ENCODE data around the gene GDPGP1. TPM values are rescaled to one million over a fixed set of nuclear protein-coding genes. Genes with fewer than 3 reads are reported as not detected.
"Not testable (repeated sequence)": the region's sequence is repeated elsewhere in the genome, so short reads cannot be mapped to it uniquely, and the experiment has no call there.

The GDPGP1 gene
- total RNA-seq, 1 experiment from 2014 or later = 15.4 TPM

DNA sequence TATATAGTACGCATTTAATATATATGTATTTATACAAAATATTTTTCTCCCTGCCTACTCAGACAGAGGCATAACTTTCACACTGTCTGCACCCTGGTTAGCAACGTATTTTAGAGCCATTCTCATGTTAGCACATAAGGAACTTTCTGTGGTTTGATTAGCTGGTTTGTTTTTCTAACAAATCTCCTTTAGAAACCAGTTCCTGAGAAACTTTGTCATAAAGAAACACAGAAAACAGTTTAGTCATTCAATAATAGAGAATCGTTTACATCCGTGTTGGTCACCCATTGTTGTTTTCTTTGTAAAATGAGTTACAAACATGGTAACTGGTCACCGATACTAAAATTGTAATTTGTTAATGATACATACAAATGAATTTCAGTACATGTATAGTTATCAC lies 25.5 kb downstream of the GDPGP1 start:
- Histone ChIP-seq H3K9me2 (ENCODE audit: insufficient read depth) (no peaks in the 10 kb centered on the region), H3K9ac (ENCODE audit: low read length) (no peak overlapping the region), H3K9me3 (ENCODE audit: control insufficient read depth in 1 of 2, insufficient read depth in 1 of 2, low read depth in 1 of 2, low read length in 2 of 2) (no peaks in the 10 kb centered on the region), H4K20me1 (ENCODE audit: insufficient read depth) (no peaks in the 10 kb centered on the region), H3K4me3 (replicated peaks in 1 of 2; ENCODE audit: low read depth in 1 of 2, low read length in 2 of 2) (no peak overlapping the region), H3K27me3 (ENCODE audit: insufficient read depth, low read length) (no peaks in the 10 kb centered on the region), H3K4me1 (ENCODE audit: control insufficient read depth in 1 of 2, insufficient read depth in 2 of 2, low read length in 2 of 2) (peaks cover 7 to 25% of the 10 kb centered on the region in 2 experiments; a peak in 3 of 4 replicates), H3K4me2 (ENCODE audit: low read length) (no peak overlapping the region), H2AFZ (ENCODE audit: low read depth, low read length, poor library complexity, severe bottlenecking) (no peak overlapping the region), H3K36me3 (ENCODE audit: control insufficient read depth in 1 of 2, insufficient read depth in 2 of 2, low read length in 2 of 2) (no peaks in the 10 kb centered on the region), H3K79me2 (ENCODE audit: insufficient read depth, low read length) (0 out of 2 replicates have a peak, but pooled peaks cover 4% of the 10 kb centered on the region), H3K27ac (ENCODE audit: low read depth, low read length) (no peak overlapping the region)
- no TSS peak for BruUV-seq (replicated peaks)
- RAD21 ChIA-PET (ENCODE audit: low non-redundant PET in 1 of 2, low total read pairs in 2 of 2, uncharacterized antibody in 2 of 2, unreplicated experiment in 2 of 2) = no interaction called here
- no peak for ATAC-seq
- no peak for TF ChIP-seq TCF7L2 (IDR thresholded peaks at IDR 0.05; ENCODE audit: borderline replicate concordance, extremely low read depth, insufficient read depth, insufficient read length)
- TF ChIP-seq YY1 (IDR thresholded peaks at IDR 0.05; ENCODE audit: extremely low read depth, insufficient replicate concordance, low read depth, low read length) = no peak
- no peak for TF ChIP-seq POLR2AphosphoS5 (IDR thresholded peaks at IDR 0.05; ENCODE audit: low read depth, low read length)
- TF ChIP-seq ELF1 (IDR thresholded peaks at IDR 0.05; ENCODE audit: borderline replicate concordance, low read depth) = no peak
- no peak for TF ChIP-seq FOSL1 (IDR thresholded peaks at IDR 0.05; ENCODE audit: low read depth)
- CTCF ChIA-PET = no interaction called here
- POLR2A ChIA-PET = no interaction called here
- intact Hi-C loops (cut with micrococcal nuclease) = no loop called here
- DNase-seq (ENCODE audit: low read depth, low spot score) = no peak

DNA sequence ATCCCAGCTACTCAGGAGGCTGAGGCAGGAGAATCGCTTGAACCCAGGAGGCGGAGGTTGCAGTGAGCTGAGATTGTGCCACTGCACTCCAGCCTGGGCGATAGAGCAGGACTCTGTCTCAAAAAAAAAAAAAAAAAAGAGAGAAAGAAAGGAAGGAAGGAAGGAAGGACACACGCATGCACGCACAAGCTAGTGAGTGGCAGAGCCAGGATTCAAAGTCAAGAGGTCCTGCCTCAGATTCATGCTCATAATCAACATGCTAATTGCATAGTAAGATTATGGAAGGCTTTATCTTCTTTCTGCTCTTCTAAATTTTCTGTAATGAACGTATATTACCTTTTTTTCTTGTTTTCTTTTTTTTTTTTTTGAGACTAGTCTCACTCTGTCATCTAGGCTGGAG lies 26.7 kb downstream of the GDPGP1 start:
- H3K27me3 ChIP-seq (ENCODE audit: insufficient read depth, low read length); H3K4me3 ChIP-seq (replicated peaks in 1 of 2; ENCODE audit: low read depth in 1 of 2, low read length in 2 of 2); H3K9me2 ChIP-seq (ENCODE audit: insufficient read depth); H2AFZ ChIP-seq (ENCODE audit: low read depth, low read length, poor library complexity, severe bottlenecking); intact Hi-C loops (cut with micrococcal nuclease); H3K36me3 ChIP-seq (ENCODE audit: control insufficient read depth in 1 of 2, insufficient read depth in 2 of 2, low read length in 2 of 2); DNase-seq (ENCODE audit: low read depth, low spot score); ATAC-seq; CTCF ChIA-PET; BruUV-seq (replicated peaks); H4K20me1 ChIP-seq (ENCODE audit: insufficient read depth); RAD21 ChIA-PET (ENCODE audit: low non-redundant PET in 1 of 2, low total read pairs in 2 of 2, uncharacterized antibody in 2 of 2, unreplicated experiment in 2 of 2); POLR2A ChIA-PET; H3K4me2 ChIP-seq (ENCODE audit: low read length); H3K9ac ChIP-seq (ENCODE audit: low read length); H3K9me3 ChIP-seq (ENCODE audit: control insufficient read depth in 1 of 2, insufficient read depth in 1 of 2, low read depth in 1 of 2, low read length in 2 of 2); H3K27ac ChIP-seq (ENCODE audit: low read depth, low read length): not testable (repeated sequence)
- Histone ChIP-seq H3K79me2 (ENCODE audit: insufficient read depth, low read length) (peaks cover 11% of the 10 kb centered on the region), H3K4me1 (ENCODE audit: control insufficient read depth in 1 of 2, insufficient read depth in 2 of 2, low read length in 2 of 2) (peaks cover 7 to 30% of the 10 kb centered on the region in 2 experiments; a peak in 3 of 4 replicates)

Measured in HCT116 (cell line).